GM12878 (cell line): Measurements from ENCODE around the gene TMEM94. TPM values are rescaled to one million over a fixed set of nuclear protein-coding genes. Genes with fewer than 3 reads are reported as not detected.

Experiments used
- ATAC-seq: fragments of 200-7000 bp; cut with Tn5 transposase; 3 replicates; pipeline ENCODE4 v1.9.1; 2020; ENCODE audit warnings: mild to moderate bottlenecking, moderate library complexity
- BruUV-seq: library from RNA; stranded (reverse); fragments of 400-500 nt; replicated peaks from 2 replicates; lab custom pipeline; 2021; lab: Mats Ljungman, UMichigan
- CTCF ChIA-PET: fragments of 300-600 bp; sonication (Branson Sonifier 250); formaldehyde crosslinking; extraction: SDS; loops from one replicate; lab custom pipeline; 2021; ENCODE audit warnings: inconsistent platforms; lab: Yijun Ruan, JAX
- POLR2A ChIA-PET: fragments of 350-600 bp; formaldehyde crosslinking; extraction: SDS; loops from one replicate; lab custom pipeline; 2021; ENCODE audit warnings: inconsistent platforms; lab: Charles Lee
- RAD21 ChIA-PET: fragments of 300-600 bp; sonication (Branson Sonifier 250); formaldehyde crosslinking; loops from one replicate; lab custom pipeline; 2023; ENCODE audit warnings: antibody characterized with exemption; ENCODE audit not compliant: unreplicated experiment; lab: Charles Lee
- SMC1A ChIA-PET: fragments of 300-600 bp; sonication (Branson Sonifier 250); formaldehyde crosslinking; loops from one replicate; lab custom pipeline; 2023; ENCODE audit not compliant: unreplicated experiment, uncharacterized antibody; lab: Charles Lee
- DNase-seq: peaks from one replicate; pipeline ENCODE4 v3.0.0-alpha.2; 2011; ENCODE audit warnings: low read depth, low spot score
- FAIRE-seq: peaks from 3 replicates; lab custom pipeline; 2011; peaks lifted over from hg19 to GRCh38; lab: Jason Lieb, UNC
- H2AFZ ChIP-seq: 2 replicates; pipeline ENCODE4 v1.6.0; 2011; ENCODE audit warnings: low read depth, low read length, control low read depth; ENCODE audit not compliant: control insufficient read depth
- H3K27ac ChIP-seq: 2 replicates; pipeline ENCODE4 v1.5.1; 2011; ENCODE audit warnings: control low read depth; ENCODE audit not compliant: control insufficient read depth, insufficient read depth
- H3K27me3 ChIP-seq, 2 experiments: replicated peaks in 1 of 2; 2 replicates each; pipeline versions ENCODE4 v1.6.0 to v1.6.1; 2011; ENCODE audit warnings: low read length in 1 of 2; ENCODE audit not compliant: control insufficient read depth in 2 of 2, insufficient read depth in 2 of 2
- H3K36me3 ChIP-seq, 2 experiments: 2 replicates each; pipeline ENCODE4 v1.5.1; 2011; ENCODE audit warnings: low read length in 1 of 2; ENCODE audit not compliant: control insufficient read depth in 2 of 2, insufficient read depth in 2 of 2
- H3K4me1 ChIP-seq: 2 replicates; pipeline ENCODE4 v1.6.1; 2011; ENCODE audit warnings: mild to moderate bottlenecking, low read length, moderate library complexity, mixed read lengths; ENCODE audit not compliant: control insufficient read depth, insufficient read depth
- H3K4me2 ChIP-seq: 2 replicates; pipeline ENCODE4 v1.6.0; 2011; ENCODE audit warnings: control low read depth; ENCODE audit not compliant: control insufficient read depth, insufficient read depth
- H3K4me3 ChIP-seq: fragments of 200-600 bp; sonication (generic); 2 replicates; pipeline ENCODE4 v1.5.1; 2016
- H3K79me2 ChIP-seq: 2 replicates; pipeline ENCODE4 v1.6.0; 2011; ENCODE audit warnings: low read length; ENCODE audit not compliant: control insufficient read depth, insufficient read depth
- H3K9ac ChIP-seq: 2 replicates; pipeline ENCODE4 v1.8.0; 2011; ENCODE audit warnings: low read length, control low read depth, mixed read lengths; ENCODE audit not compliant: control insufficient read depth, insufficient read depth
- H3K9me3 ChIP-seq: replicated peaks from 3 replicates; pipeline ENCODE4 v1.5.1; 2011; ENCODE audit warnings: mild to moderate bottlenecking, low read length; ENCODE audit not compliant: control insufficient read depth, insufficient read depth
- H4K20me1 ChIP-seq: 2 replicates; pipeline ENCODE4 v1.6.0; 2011; ENCODE audit not compliant: control insufficient read depth, insufficient read depth
- BCLAF1 ChIP-seq: fragments of 450-650 bp; IDR thresholded peaks from 2 replicates; pipeline ENCODE4 v1.6.1; 2017; ENCODE audit warnings: antibody characterized with exemption, mild to moderate bottlenecking, moderate library complexity
- FOXK2 ChIP-seq: fragments of 450-650 bp; IDR thresholded peaks from 2 replicates; pipeline ENCODE4 v1.6.1; 2017; ENCODE audit warnings: mild to moderate bottlenecking, moderate library complexity
- IKZF2 ChIP-seq, 2 experiments: fragments of 450-650 bp; IDR thresholded peaks; 2 replicates each; pipeline ENCODE4 v1.6.1; 2017; ENCODE audit warnings: mild to moderate bottlenecking in 2 of 2, moderate library complexity in 2 of 2
- NBN ChIP-seq: fragments of 450-650 bp; IDR thresholded peaks from 2 replicates; pipeline ENCODE4 v1.6.1; 2016
- NFXL1 ChIP-seq: fragments of 450-650 bp; IDR thresholded peaks from 2 replicates; pipeline ENCODE4 v1.6.1; 2017; ENCODE audit warnings: antibody characterized with exemption, mild to moderate bottlenecking, borderline replicate concordance
- NFYA ChIP-seq: IDR thresholded peaks from 2 replicates; pipeline ENCODE4 v1.6.1; 2011; ENCODE audit warnings: low read depth, mild to moderate bottlenecking, low read length, improper control_type of control experiment, borderline replicate concordance
- PAX5 ChIP-seq: IDR thresholded peaks from 2 replicates; pipeline ENCODE4 v1.6.1; 2011; ENCODE audit warnings: low read depth, low read length, borderline replicate concordance
- RAD21 ChIP-seq: IDR thresholded peaks from 2 replicates; pipeline ENCODE4 v1.6.1; 2011; ENCODE audit warnings: mild to moderate bottlenecking, low read depth, low read length, moderate library complexity; ENCODE audit not compliant: insufficient read depth
- RCOR1 ChIP-seq: conservative IDR thresholded peaks from 2 replicates; pipeline ENCODE4 v1.6.1; 2012; ENCODE audit warnings: low read depth, low read length, improper control_type of control experiment
- SIX5 ChIP-seq: IDR thresholded peaks from 2 replicates; pipeline ENCODE4 v1.6.1; 2011; ENCODE audit warnings: mild to moderate bottlenecking, low read depth, low read length, moderate library complexity; ENCODE audit not compliant: severe bottlenecking
- SMAD1 ChIP-seq: fragments of 450-650 bp; IDR thresholded peaks from 2 replicates; pipeline ENCODE4 v1.6.1; 2018; ENCODE audit warnings: mild to moderate bottlenecking, low read depth; ENCODE audit not compliant: partially characterized antibody
- SP1 ChIP-seq: IDR thresholded peaks from one replicate; pipeline ENCODE4 v1.6.1; 2011; ENCODE audit warnings: low read depth, low read length
- TAF1 ChIP-seq: IDR thresholded peaks from 2 replicates; pipeline ENCODE4 v1.6.1; 2011; ENCODE audit warnings: mild to moderate bottlenecking, low read depth, low read length, borderline replicate concordance
- USF2 ChIP-seq: IDR thresholded peaks from 2 replicates; pipeline ENCODE4 v1.6.1; 2011; ENCODE audit warnings: low read depth, low read length, improper control_type of control experiment, borderline replicate concordance
- ZBTB11 ChIP-seq: fragments of 450-650 bp; formaldehyde crosslinking; IDR thresholded peaks from 2 replicates; pipeline ENCODE4 v1.5.0; 2022; ENCODE audit warnings: mild to moderate bottlenecking, missing genetic modification characterization
- ZNF207 ChIP-seq: fragments of 450-650 bp; IDR thresholded peaks from 2 replicates; pipeline ENCODE4 v1.6.1; 2014; ENCODE audit warnings: antibody characterized with exemption, mild to moderate bottlenecking, borderline replicate concordance
- WGBS: methylation state at CpG from one replicate; pipeline ENCODE4 v1.1.6; 2016; ENCODE audit warnings: low lambda C conversion rate; ENCODE audit not compliant: insufficient replicate concordance, insufficient coverage; ENCODE audit errors: missing lambda C conversion rate; 5-methylcytosine and 5-hydroxymethylcytosine counted together
- in situ Hi-C: fragments of 300-500 bp; cut with MboI; formaldehyde crosslinking; loops from 9 replicates; pipeline ENCODE4 v1.14.3; 2018; ENCODE audit warnings: mixed read lengths
- intact Hi-C: fragments of 100-400 bp; cut with micrococcal nuclease; formaldehyde crosslinking; loops from one replicate; pipeline ENCODE4 v1.14.2; 2022; ENCODE audit not compliant: unreplicated experiment
- polyA plus RNA-seq, 11 experiments: library from polyadenylated mRNA; depleted of rRNA in 4 of 11; unstranded in 6 of 11; stranded (reverse) in 5 of 11; fragments of >200 nt; fragmentation: Nextera tagmentation in 4 of 11; fragmentation: Illumina TruSeq in 1 of 11; extraction: Ambion mirVana in 4 of 11; extraction: Trizol in 1 of 11; gene quantifications; 1 replicate in 1 of 11; 2 replicates in 10 of 11; pipeline versions ENCODE4 v1.2.1 to v1.2.3, GENCODE V29; 2011 to 2016; ENCODE audit warnings: inconsistent platforms in 2 of 11, missing spikeins in 2 of 11, low read depth in 1 of 11
- total RNA-seq, 4 experiments: library from RNA; depleted of rRNA in 3 of 4; stranded (reverse); fragments of >200 nt in 3 of 4; fragmentation: Illumina TruSeq in 1 of 4; extraction: Trizol in 1 of 4; gene quantifications; 2 replicates each; pipeline versions ENCODE4 v1.2.1 to v1.2.3, GENCODE V29; 2013 to 2021

TMEM94 gene
- total and polyA plus RNA-seq, 10 of the 15 experiments (the other 5 are each of a cell fraction or from before 2014, with no cell fraction given), result 0.31 to 70.7 (median 24.4) TPM

GRCh38 chr17:75459590-75460267 lies 3.3 kb downstream of the TMEM94 start:
- RAD21 ChIA-PET, result interaction anchor here (1.4 kb wide), 1 partner anchor 171 kb away, joined by 4 read pairs; the partner anchor contains the start of gene SLC25A19
- peaks cover 14% of the 10 kb centered on the region for H3K79me2 ChIP-seq
- in situ Hi-C loops, result no loop called here
- ATAC-seq, result peak; percentile 79
- no peaks in the 10 kb centered on the region for H3K36me3 ChIP-seq
- peak overlapping the region; percentile 94 for H3K4me2 ChIP-seq
- H3K27ac ChIP-seq, result peak overlapping the region; percentile 69
- no peaks in the 10 kb centered on the region for H4K20me1 ChIP-seq
- SMC1A ChIA-PET, result interaction anchor here (0.7 to 2.0 kb wide), 6 partner anchors 13 to 169 kb away, joined by 3 to 8 read pairs (median 4); no protein-coding TSS in a partner anchor
- intact Hi-C loops, result no loop called here
- H3K9ac ChIP-seq, result peak overlapping the region; percentile 1; the same call in 1 of the 2 replicates
- peaks cover 31% of the 10 kb centered on the region for H3K4me1 ChIP-seq
- CTCF ChIA-PET, result interaction anchor here (0.6 to 1.4 kb wide), 7 partner anchors 33 to 515 kb away, joined by 3 to 7 read pairs (median 3); partner anchors contain the start of genes SLC25A19, SMIM5 and TSEN54
- DNase-seq, result peak; percentile 41
- peak; percentile 86 for FAIRE-seq
- H3K4me3 ChIP-seq, result 0 out of 2 replicates have a peak overlapping the region, but pooled peaks have one; percentile 11
- POLR2A ChIA-PET, result interaction anchor here (0.7 to 1.9 kb wide), 3 partner anchors 9 to 180 kb away, joined by 3 to 6 read pairs (median 4); no protein-coding TSS in a partner anchor
- 41% methylated on average over 9 of the region's 9 CpGs for WGBS
- no peaks in the 10 kb centered on the region for H3K27me3 ChIP-seq
- no TSS peak for BruUV-seq
- peak overlapping the region; percentile 30 for H2AFZ ChIP-seq
- H3K9me3 ChIP-seq, result no peaks in the 10 kb centered on the region
- TF ChIP-seq USF2 (peak; percentile 73), RCOR1 (no peak; the same call in 1 of the 2 replicates), SP1 (no peak), ZBTB11 (no peak), ZNF207 (no peak), TAF1 (no peak), BCLAF1 (no peak), NFXL1 (no peak), SIX5 (no peak), SMAD1 (peak; percentile 36), NFYA (no peak), RAD21 (no peak), NBN (peak; percentile 75; the same call in 1 of the 2 replicates), FOXK2 (peak; percentile 62; the same call in 1 of the 2 replicates), PAX5 (0 out of 2 replicates have a peak, but pooled peaks have one; percentile 7), IKZF2 (IDR thresholded peaks at IDR 0.05) (peak; percentile 69 to 72; a peak in 3 of 4 replicates)
